Measurements from ENCODE around the gene ROR1.
A peak's percentile ranks its signal among the peaks of the same experiment; 100 is the strongest.
"Not testable (repeated sequence)": the region's sequence is repeated elsewhere in the genome, so short reads cannot be mapped to it uniquely, and the experiment has no call there.

ROR1 gene

DNA sequence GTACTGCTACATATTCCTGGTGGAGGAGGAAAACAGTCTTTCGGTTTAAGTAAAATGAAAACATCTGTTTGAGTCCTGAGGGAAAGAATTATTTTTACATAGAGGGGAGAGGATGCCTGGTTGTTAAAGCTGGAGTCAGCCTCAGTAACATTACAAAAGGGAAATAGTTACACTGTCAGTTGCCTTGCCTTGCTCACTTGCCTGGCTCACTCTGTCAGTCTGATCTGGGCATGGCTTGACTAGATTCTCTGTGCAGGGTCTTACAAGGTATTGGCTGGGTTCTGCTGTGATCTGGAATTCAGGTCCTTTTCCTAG, 421.2 kb downstream of the ROR1 start:
- DNase-seq = no peak

DNA sequence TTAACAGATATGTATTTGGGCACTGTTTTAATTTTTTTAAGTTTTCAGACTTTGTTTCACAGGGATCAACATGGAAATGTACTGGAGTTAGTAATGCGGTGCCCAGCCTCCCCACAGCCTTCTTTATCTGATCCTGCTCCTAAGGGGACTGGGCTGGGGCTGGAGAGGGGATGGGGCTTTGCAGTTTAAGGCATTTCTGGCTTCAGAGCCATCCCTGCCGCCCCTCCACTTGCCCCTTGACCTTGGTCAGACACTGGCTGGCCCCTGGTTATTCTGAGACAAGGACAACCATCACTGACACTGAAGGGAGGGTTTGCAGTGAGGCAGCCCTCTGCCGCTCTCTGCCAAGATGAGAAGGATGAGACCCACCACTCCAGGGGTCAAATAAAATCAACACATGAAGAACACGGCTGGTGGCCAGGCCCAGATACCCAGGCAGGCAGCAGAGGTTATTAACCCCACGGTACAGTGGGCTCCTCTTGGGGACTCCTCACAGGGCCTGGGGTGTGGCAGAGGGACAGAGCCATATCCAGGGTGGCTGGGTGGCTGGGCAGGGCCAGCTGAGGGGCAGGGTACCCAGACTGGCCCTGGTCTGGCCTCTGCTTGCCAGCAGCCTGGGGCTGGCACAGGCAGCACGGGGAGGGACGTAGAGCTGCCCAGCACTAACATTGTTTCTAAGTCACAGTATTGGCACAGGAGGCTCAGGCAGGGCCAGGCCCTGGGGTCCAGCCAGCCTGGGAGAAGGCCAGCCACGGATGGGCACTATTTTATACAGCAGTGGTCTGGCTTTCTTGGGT, 422.5 kb downstream of the ROR1 start:
- no peak for DNase-seq

DNA sequence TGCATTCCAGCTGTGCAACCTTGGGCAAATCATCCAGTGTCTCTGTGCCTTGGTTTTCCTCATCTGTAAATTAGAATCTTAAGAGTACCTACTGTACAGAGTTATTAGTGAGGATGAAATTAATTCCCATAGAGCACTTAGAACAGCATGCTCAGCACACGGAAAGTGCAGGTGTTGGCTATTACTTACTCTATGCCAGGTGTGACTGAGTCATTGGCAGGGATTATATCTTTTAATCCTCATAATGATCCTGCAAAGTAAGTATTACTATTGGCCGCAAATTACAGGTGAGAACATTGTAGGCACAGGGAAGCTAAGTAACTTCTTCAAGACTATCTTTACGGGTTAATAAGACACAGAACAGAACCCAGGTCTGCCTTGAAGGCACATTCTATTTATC, 423.3 kb downstream of the ROR1 start:
- no peak for DNase-seq

DNA sequence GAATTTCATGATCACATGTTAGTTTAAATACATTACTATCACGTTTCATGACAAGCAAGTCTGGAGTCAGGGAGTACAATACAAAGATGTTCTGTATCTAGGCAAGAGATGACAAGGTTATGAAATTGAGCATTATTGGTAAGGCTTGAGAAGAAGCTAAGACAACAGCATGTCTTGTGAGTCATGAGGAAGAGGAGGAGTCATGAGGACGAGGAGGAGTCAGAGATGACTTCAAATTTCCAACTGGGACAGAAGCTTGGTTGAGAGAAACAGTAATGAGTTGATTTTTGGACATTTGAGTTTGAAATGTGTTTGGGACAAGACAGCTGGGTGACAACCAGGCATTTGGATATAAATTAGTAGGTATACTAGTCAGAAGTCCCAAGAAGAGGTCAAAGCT, 425.3 kb downstream of the ROR1 start:
- peak; percentile 26 for DNase-seq

DNA sequence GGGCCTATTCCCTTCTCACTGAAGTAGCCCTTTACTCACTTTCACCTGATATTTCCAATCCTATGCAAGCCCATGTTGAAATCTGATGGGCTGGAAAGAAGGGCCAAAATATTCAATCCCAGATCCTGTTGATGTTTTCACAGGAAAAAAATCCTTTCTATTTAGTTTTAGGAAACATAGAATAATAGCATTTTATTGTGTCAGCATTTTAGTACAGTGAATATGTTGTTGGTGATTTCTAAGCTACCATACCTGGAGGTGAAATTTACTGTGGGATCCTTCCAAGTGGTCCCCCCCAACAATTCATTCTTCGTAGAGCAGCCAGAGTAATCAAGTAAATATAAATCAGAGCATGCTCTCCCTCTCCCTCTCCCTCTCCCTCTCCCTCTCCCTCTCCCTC, 426.2 kb downstream of the ROR1 start:
- no peak for DNase-seq

DNA sequence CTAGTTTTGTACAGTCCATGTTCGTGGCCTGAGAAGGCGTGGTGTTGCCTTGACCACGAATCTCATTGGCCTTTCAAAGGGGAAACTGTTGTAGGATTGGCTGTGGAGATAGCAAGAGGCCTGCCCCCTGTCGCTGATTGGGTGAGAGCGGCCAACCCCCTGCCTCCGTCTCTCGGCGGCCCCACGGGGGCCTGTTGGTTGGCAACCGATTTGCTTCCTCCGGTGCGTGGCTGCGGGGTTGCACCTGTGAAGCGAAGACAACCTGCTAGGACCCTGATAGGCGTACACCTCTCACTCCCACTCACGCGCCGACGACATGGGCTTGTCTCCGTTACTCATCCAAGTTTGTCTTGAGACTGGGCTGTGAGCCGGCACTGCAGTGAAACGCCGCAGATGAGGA, 429.6 kb downstream of the ROR1 start, which contains the start of gene UBE2U:
UBE2U (plus strand) TSS at position 204 of the 400 bp plus-strand sequence. CDS start 428 bp downstream, outside the sequence.
- DNase-seq = no peak

DNA sequence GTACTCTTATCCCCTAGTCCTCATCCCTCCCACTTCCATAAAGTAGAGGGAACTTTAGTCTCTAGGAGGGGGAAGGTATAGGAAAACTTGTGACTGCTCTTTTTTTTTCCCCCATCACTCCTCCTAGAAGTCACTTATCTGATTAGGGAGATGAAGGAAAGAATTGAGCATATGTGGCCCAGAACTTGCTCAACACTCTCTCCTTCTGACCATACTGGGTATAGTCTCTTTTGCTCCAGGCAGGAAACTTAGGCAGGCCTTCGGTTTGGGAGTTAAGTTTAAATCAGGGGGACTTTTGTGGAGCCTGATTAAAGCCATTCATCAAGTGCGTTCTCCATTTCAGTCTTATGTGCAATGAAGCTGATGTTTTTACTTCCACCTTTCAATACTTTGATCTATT, 435.4 kb downstream of the ROR1 start:
- DNase-seq = no peak

DNA sequence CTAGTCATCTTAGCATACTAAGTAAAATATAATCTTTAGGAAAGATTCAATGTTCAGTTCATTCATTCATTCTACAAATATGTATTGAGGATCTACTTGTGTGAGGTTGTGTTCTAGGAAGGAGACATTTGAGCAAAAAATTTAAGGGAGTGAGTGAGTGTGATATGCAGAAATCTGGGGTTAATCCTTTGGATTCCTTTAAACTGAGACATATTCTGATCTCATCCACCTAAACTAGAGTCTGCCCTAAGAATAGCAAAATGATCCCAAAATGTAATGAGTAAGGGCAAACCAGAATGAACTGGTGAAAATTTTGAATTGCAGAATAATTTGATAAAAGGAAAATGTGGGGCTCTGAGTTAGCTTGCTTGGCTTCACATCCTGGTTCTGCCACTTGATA, 438.2 kb downstream of the ROR1 start:
- DNase-seq = no peak

DNA sequence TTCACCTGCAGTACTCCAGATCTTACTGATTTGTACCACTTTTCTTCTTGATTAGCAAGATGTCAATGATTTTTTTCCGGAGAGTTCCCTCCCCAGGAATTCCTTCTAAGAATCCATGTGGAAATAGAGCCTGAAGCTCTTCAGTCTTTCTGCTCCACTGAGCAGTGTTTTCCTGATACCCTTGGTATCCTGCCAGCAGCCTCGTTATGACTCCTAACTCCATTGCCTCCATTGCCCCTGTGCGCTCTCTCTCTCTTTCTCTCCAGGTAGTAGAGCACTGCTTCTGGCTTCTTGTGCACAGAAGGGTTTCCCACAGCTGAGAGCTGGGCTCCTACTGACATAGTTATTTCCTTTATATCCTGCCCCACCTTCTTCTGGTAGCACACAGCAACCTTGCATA, 441.8 kb downstream of the ROR1 start:
- DNase-seq = no peak

DNA sequence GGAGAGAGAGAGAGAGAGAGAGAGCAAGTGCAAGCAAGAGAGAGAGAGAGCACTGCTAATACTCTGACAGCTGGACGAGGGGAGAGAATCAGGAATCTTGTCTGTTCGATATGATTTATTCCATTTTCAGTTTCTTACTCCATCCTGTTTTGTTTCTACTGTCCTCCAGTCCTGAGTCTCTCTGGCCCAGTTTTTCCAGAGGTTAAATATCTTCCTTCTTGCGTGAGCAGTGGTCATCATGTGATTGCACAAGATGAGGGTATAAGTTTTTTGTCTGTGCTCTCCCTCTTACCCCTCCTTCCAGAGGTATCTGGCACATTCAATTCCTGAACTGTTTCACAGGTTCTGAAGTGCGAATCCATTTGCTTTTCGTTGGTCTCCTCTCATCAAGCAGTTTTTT, 446.4 kb downstream of the ROR1 start:
- no peak for DNase-seq

DNA sequence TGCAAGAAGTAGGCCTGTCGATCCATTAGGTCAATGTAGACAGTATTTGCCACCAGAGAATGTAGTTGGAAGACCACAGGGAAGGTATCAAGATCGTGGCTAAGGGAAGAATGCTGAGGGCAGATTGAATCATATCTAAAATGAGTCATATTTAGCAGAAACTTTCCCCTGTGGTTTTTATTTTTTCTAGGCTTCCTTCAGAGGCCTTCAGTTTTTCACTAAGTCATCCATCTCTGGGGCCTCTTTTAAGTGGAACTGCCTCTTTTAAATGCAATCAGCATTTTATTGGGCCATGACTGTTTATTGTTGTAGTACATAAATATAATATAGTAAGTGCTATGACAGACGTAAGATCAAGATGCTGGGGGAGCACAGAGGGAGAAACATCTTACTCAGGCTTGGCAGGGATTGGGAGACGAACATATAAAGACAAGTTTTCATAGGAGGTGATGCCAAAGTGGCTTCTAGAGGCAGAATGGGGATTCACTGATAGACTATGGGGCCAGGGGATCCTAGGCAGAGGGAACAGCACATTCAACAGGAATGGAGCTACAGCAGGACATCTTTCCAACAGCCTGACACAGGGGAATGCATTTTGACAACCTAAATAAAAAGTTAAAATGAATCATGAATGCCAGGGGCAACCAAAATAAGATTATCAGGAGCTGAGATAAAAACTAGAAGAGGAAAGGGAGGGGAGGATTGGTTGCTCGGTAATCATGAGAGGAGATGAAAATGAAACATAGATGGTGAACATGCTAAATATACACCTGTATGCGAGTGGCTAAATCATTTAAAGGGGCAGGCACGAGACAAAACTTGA, 449.7 kb downstream of the ROR1 start:
- DNase-seq = peak; percentile 22

DNA sequence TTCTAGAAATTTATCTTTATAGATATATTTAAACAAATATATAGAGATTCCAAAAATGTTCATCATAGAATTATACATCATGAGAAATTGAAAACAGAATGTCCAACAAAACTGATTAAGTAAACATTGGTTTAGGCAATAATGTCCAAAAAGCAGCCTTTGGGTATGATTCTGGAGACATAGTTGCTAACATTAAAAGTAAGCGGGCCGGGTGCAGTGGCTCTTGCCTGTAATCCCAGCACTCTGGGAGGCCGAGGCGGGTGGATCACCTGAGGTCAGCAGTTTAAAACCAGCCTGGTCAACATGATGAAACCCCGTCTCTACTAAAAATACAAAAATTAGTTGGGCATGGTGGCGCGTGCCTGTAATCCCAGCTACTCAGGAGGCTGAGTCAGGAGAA, 450.4 kb downstream of the ROR1 start:
- DNase-seq = not testable (repeated sequence)

DNA sequence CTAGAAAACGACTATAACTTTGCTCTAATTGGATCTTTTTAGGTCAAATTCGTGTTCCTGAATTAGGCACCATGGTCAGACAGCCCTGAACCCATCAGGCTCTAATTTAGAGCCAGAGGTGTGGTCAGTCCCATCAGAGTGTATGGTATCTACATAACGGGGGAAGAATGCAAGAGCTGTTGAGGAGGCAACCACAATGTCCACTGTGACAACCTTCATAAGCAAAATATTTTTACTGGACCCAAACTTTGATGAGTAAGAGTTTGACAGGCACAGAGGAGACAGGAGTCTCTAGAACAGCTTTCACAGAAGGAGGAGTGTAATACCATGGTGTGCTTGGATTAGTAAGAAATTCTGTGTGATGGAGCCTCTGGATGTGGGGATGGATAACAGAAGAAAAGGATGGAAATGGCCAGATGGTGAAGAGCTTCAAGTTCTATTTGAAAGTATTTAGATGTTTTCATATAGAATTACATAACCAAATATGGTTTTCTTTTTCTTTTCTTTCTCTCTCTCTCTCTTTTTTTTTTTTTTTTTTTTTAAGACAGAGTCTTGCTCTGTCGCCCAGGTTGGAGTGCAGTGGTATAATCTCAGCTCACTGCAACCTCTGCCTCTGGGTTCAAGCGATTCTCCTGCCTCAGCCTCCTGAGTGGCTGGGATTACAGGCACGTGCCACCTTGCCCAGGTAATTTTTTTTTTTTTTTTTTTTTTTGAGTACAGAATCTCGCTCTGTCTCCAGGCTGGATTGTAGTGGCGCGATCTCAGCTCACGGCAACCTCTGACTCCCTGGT, 454.5 kb downstream of the ROR1 start:
- no peak for DNase-seq

DNA sequence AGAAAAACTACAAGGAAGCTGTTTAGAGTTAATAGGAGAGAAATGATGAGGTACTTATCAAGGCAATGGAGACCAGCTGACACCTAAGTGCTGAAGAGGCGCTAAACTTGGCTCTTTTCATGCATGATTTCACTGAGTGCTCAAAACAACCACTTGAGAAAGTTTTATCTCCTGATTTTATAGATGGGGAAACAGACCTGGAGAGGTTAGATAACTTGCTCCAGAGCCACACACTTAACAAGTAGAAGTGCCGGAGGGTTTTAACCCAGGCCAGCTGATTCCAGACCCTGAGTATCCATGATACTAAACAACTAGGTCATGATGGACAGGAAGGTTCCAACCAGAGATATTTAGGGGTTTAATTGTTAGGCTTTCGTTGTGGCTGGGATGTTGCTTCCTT, 455.5 kb downstream of the ROR1 start:
- DNase-seq = no peak

Data from suppressor macrophage treated with lipopolysaccharide for 4 hours (primary cell).